ENCODE results near the gene XRN2. TPM values are rescaled to one million over a fixed set of nuclear protein-coding genes. Genes with fewer than 3 reads are reported as not detected.

The XRN2 gene
- total RNA-seq, 1 experiment from 2014 or later = 118 TPM

GRCh38 chr20:21272279-21272678 lies 30.9 kb upstream of the XRN2 start:
- Mint-ChIP-seq H3K4me3 (no peak overlapping the region), H3K27ac (no peak overlapping the region), H3K36me3 (no peaks in the 10 kb centered on the region), H3K27me3 (ENCODE audit: low read depth) (no peaks in the 10 kb centered on the region; the same call in 1 of the 2 replicates), H3K4me1 (no peaks in the 10 kb centered on the region), H3K9me3 (peaks cover 7% of the 10 kb centered on the region)
- ATAC-seq = no peak
- no peak for DNase-seq (ENCODE audit: low spot score)
- ChIA-PET POLR2A (no interaction called here), CTCF (interaction anchor here (0.9 kb wide), 1 partner anchor 369 kb away, joined by 3 read pairs; no protein-coding TSS in a partner anchor)
- TF ChIP-seq IRF1 (CRISPR knock-in tag; IDR thresholded peaks at IDR 0.05) = no peak
- TF ChIP-seq MYBL2 (CRISPR knock-in tag; IDR thresholded peaks at IDR 0.05) = no peak
- TF ChIP-seq, protein P1, sequence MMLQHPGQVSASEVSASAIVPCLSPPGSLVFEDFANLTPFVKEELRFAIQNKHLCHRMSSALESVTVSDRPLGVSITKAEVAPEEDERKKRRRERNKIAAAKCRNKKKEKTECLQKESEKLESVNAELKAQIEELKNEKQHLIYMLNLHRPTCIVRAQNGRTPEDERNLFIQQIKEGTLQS (CRISPR knock-in tag; conservative IDR thresholded peaks at IDR 0.05) = no peak
- TF ChIP-seq TCF7 (CRISPR knock-in tag; IDR thresholded peaks at IDR 0.05; ENCODE audit: low read depth) = no peak
- TF ChIP-seq ZNF396 (CRISPR knock-in tag; IDR thresholded peaks at IDR 0.05; ENCODE audit: borderline replicate concordance) = no peak
- TF ChIP-seq NFATC4 (CRISPR knock-in tag; IDR thresholded peaks at IDR 0.05) = no peak
- TF ChIP-seq ZNF138 (CRISPR knock-in tag; conservative IDR thresholded peaks at IDR 0.05) = no peak
- TF ChIP-seq, protein P2, sequence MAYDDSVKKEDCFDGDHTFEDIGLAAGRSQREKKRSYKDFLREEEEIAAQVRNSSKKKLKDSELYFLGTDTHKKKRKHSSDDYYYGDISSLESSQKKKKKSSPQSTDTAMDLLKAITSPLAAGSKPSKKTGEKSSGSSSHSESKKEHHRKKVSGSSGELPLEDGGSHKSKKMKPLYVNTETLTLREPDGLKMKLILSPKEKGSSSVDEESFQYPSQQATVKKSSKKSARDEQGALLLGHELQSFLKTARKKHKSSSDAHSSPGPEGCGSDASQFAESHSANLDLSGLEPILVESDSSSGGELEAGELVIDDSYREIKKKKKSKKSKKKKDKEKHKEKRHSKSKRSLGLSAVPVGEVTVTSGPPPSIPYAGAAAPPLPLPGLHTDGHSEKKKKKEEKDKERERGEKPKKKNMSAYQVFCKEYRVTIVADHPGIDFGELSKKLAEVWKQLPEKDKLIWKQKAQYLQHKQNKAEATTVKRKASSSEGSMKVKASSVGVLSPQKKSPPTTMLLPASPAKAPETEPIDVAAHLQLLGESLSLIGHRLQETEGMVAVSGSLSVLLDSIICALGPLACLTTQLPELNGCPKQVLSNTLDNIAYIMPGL (CRISPR knock-in tag; IDR thresholded peaks at IDR 0.05) = no peak
- TF ChIP-seq GABPB1 (CRISPR knock-in tag; IDR thresholded peaks at IDR 0.05) = no peak
- TF ChIP-seq ZNF317 (CRISPR knock-in tag; IDR thresholded peaks at IDR 0.05; ENCODE audit: borderline replicate concordance, low read depth) = no peak
- TF ChIP-seq EMX1 (CRISPR knock-in tag; IDR thresholded peaks at IDR 0.05) = no peak

GRCh38 chr20:21272679-21273078 lies 30.5 kb upstream of the XRN2 start:
- Mint-ChIP-seq H3K27me3 (ENCODE audit: low read depth) (no peaks in the 10 kb centered on the region; the same call in 1 of the 2 replicates), H3K4me3 (no peak overlapping the region), H3K9me3 (peaks cover 3% of the 10 kb centered on the region), H3K27ac (no peak overlapping the region), H3K4me1 (no peaks in the 10 kb centered on the region), H3K36me3 (no peaks in the 10 kb centered on the region)
- no peak for ATAC-seq
- POLR2A ChIA-PET = no interaction called here
- TF ChIP-seq ZNF263 (CRISPR knock-in tag; IDR thresholded peaks at IDR 0.05; ENCODE audit: low read depth) = no peak
- TF ChIP-seq AFF4 (CRISPR knock-in tag; IDR thresholded peaks at IDR 0.05; ENCODE audit: borderline replicate concordance) = no peak
- no peak for TF ChIP-seq HMGA2 (CRISPR knock-in tag; IDR thresholded peaks at IDR 0.05)
- DNase-seq (ENCODE audit: low spot score) = no peak
- CTCF ChIA-PET = no interaction called here

- POLR2A ChIA-PET = no interaction called here
- H3K9me3 Mint-ChIP-seq = no peaks in the 10 kb centered on the region
- no peaks in the 10 kb centered on the region; the same call in 1 of the 2 replicates for H3K27me3 Mint-ChIP-seq (ENCODE audit: low read depth)
- no peaks in the 10 kb centered on the region for H3K4me1 Mint-ChIP-seq
- no peaks in the 10 kb centered on the region for H3K36me3 Mint-ChIP-seq
- DNase-seq (ENCODE audit: low spot score) = no peak
- CTCF ChIA-PET = interaction anchor here (0.5 kb wide), 1 partner anchor 32 kb away, joined by 3 read pairs; no protein-coding TSS in a partner anchor
- H3K4me3 Mint-ChIP-seq = no peak overlapping the region
- H3K27ac Mint-ChIP-seq = no peak overlapping the region
- ATAC-seq = no peak
- TF ChIP-seq NR3C1 (CRISPR knock-in tag; conservative IDR thresholded peaks at IDR 0.05; ENCODE audit: low read depth) = no peak
- no peak for TF ChIP-seq NR1H2 (CRISPR knock-in tag; IDR thresholded peaks at IDR 0.05)
- TF ChIP-seq SMAD4 (CRISPR knock-in tag; IDR thresholded peaks at IDR 0.05) = no peak
- TF ChIP-seq ARID4B (CRISPR knock-in tag; IDR thresholded peaks at IDR 0.05; ENCODE audit: borderline replicate concordance) = no peak
- TF ChIP-seq, protein P3, sequence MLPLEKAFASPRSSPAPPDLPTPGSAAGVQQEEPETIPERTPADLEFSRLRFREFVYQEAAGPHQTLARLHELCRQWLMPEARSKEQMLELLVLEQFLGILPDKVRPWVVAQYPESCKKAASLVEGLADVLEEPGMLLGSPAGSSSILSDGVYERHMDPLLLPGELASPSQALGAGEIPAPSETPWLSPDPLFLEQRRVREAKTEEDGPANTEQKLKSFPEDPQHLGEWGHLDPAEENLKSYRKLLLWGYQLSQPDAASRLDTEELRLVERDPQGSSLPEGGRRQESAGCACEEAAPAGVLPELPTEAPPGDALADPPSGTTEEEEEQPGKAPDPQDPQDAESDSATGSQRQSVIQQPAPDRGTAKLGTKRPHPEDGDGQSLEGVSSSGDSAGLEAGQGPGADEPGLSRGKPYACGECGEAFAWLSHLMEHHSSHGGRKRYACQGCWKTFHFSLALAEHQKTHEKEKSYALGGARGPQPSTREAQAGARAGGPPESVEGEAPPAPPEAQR (CRISPR knock-in tag; IDR thresholded peaks at IDR 0.05) = no peak
Observed at GRCh38 chr20:21273755-21274386, 29.3 kb upstream of the XRN2 start.
